Mesenchymal stem cell (in vitro differentiated cells and primary cell): ENCODE results near the gene CHEK1.

ENCODE experiments used
- DNase-seq: peaks from one replicate; pipeline ENCODE4 v3.0.0-alpha.2; 2013
- H2AFZ ChIP-seq: one replicate; pipeline ENCODE4 v1.6.1; 2013; ENCODE audit warnings: low read depth, mild to moderate bottlenecking, control low read depth, inconsistent platforms, low read length, moderate library complexity
- H2AK5ac ChIP-seq: 2 replicates; pipeline ENCODE4 v1.6.1; 2013; ENCODE audit warnings: low read length, moderate library complexity, mild to moderate bottlenecking, inconsistent platforms; ENCODE audit not compliant: severe bottlenecking
- H2BK120ac ChIP-seq: one replicate; pipeline ENCODE4 v1.6.1; 2013; ENCODE audit warnings: low read depth, mild to moderate bottlenecking, inconsistent platforms, low read length, moderate library complexity
- H2BK12ac ChIP-seq, 2 experiments: one replicate each; pipeline ENCODE4 v1.6.1; 2013; ENCODE audit warnings: inconsistent platforms in 2 of 2, low read length in 2 of 2, mild to moderate bottlenecking in 2 of 2, moderate library complexity in 2 of 2, control low read depth in 1 of 2
- H2BK15ac ChIP-seq: one replicate; pipeline ENCODE4 v1.6.1; 2013; ENCODE audit warnings: mild to moderate bottlenecking, low read depth, inconsistent platforms; ENCODE audit not compliant: poor library complexity, severe bottlenecking
- H2BK5ac ChIP-seq: 2 replicates; pipeline ENCODE4 v1.6.1; 2013; ENCODE audit warnings: low read depth, mild to moderate bottlenecking, low read length, control low read depth, inconsistent platforms; ENCODE audit not compliant: poor library complexity, severe bottlenecking
- H3K14ac ChIP-seq, 2 experiments: one replicate each; pipeline ENCODE4 v1.6.1; 2013; ENCODE audit warnings: inconsistent platforms in 2 of 2, low read length in 2 of 2, control low read depth in 1 of 2, mild to moderate bottlenecking in 1 of 2, moderate library complexity in 1 of 2
- H3K18ac ChIP-seq, 2 experiments: one replicate each; pipeline ENCODE4 v1.6.1; 2013; ENCODE audit warnings: inconsistent platforms in 2 of 2, low read length in 2 of 2, control low read depth in 1 of 2, low read depth in 1 of 2, mild to moderate bottlenecking in 1 of 2
- H3K23ac ChIP-seq, 2 experiments: one replicate each; pipeline ENCODE4 v1.6.1; 2013; ENCODE audit warnings: inconsistent platforms in 2 of 2, low read length in 2 of 2, mild to moderate bottlenecking in 2 of 2, moderate library complexity in 2 of 2, control low read depth in 1 of 2
- H3K27ac ChIP-seq: 2 replicates; pipeline ENCODE4 v1.5.1; 2013; ENCODE audit warnings: mild to moderate bottlenecking, moderate library complexity, low read length, control low read depth, inconsistent platforms; ENCODE audit not compliant: poor library complexity, severe bottlenecking
- H3K27me3 ChIP-seq, 2 experiments: 2 replicates each; pipeline versions ENCODE4 v1.6.1 to v1.7.0; 2013; ENCODE audit warnings: low read length in 2 of 2, mild to moderate bottlenecking in 2 of 2, moderate library complexity in 2 of 2, control low read depth in 1 of 2, inconsistent platforms in 1 of 2; ENCODE audit not compliant: control insufficient read depth in 1 of 2, insufficient read depth in 1 of 2
- H3K36me3 ChIP-seq, 2 experiments: 2 replicates each; pipeline versions ENCODE4 v1.6.1 to v1.7.0; 2013; ENCODE audit warnings: low read length in 2 of 2, control low read depth in 1 of 2, inconsistent platforms in 1 of 2, low read depth in 1 of 2, mild to moderate bottlenecking in 1 of 2; ENCODE audit not compliant: insufficient read depth in 2 of 2, control insufficient read depth in 1 of 2
- H3K4ac ChIP-seq, 2 experiments: one replicate each; pipeline ENCODE4 v1.6.1; 2013; ENCODE audit warnings: inconsistent platforms in 2 of 2, low read length in 2 of 2, mild to moderate bottlenecking in 2 of 2, moderate library complexity in 2 of 2, control low read depth in 1 of 2, low read depth in 1 of 2
- H3K4me1 ChIP-seq: 2 replicates; pipeline ENCODE4 v1.6.1; 2013; ENCODE audit warnings: low read depth, low read length, control low read depth; ENCODE audit not compliant: control insufficient read depth, insufficient read depth
- H3K4me2 ChIP-seq: 2 replicates; pipeline ENCODE4 v1.6.1; 2013; ENCODE audit warnings: low read length, mild to moderate bottlenecking, inconsistent platforms; ENCODE audit not compliant: poor library complexity, severe bottlenecking
- H3K4me3 ChIP-seq, 2 experiments: 2 replicates each; pipeline versions ENCODE4 v1.5.1 to v1.7.0; 2013; ENCODE audit warnings: low read length in 2 of 2, mild to moderate bottlenecking in 2 of 2, control low read depth in 1 of 2, low read depth in 1 of 2; ENCODE audit not compliant: insufficient read depth in 1 of 2
- H3K79me1 ChIP-seq: replicated peaks from 2 replicates; pipeline ENCODE4 v1.6.1; 2013; ENCODE audit warnings: mild to moderate bottlenecking, control low read depth, low read length, inconsistent platforms; ENCODE audit not compliant: poor library complexity, severe bottlenecking
- H3K9ac ChIP-seq: 2 replicates; pipeline ENCODE4 v1.7.0; 2013; ENCODE audit warnings: mild to moderate bottlenecking, low read length, moderate library complexity
- H3K9me3 ChIP-seq: 2 replicates; pipeline ENCODE4 v1.7.0; 2013; ENCODE audit warnings: mild to moderate bottlenecking, low read length; ENCODE audit not compliant: control insufficient read depth
- H4K8ac ChIP-seq: one replicate; pipeline ENCODE4 v1.6.1; 2013; ENCODE audit warnings: inconsistent platforms, mild to moderate bottlenecking, low read length, moderate library complexity
- H4K91ac ChIP-seq: one replicate; pipeline ENCODE4 v1.6.1; 2013; ENCODE audit warnings: mild to moderate bottlenecking, low read length, inconsistent platforms
- WGBS: methylation state at CpG from one replicate; pipeline ENCODE4 v1.1.7; 2013; ENCODE audit warnings: mixed read lengths; 5-methylcytosine and 5-hydroxymethylcytosine counted together

Gene CHEK1

DNA sequence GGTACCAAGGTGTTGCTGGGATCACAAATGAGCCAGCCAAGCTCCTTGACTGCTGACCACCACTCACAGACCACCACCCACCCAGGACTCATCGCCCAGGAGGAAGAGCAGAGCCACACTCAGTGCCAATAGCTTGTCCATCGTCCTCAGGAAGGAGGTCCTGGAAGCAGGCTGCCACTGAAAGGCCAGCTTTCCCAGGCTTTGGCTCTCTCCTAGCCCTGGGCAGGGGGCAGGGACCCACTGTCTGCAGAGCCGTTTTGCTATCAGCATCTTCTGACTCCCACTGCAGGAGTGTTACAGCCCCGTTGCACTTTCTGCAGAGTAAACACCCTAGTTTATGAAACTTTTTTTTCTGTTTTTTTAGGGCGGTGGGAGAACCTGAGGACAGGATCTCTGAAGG lies 67.9 kb downstream of the CHEK1 start:
- H3K23ac ChIP-seq = no peak overlapping the region
- H3K27ac ChIP-seq = no peak overlapping the region
- no peak for DNase-seq
- no peak overlapping the region for H3K18ac ChIP-seq
- H2BK120ac ChIP-seq = no peak overlapping the region
- no peak overlapping the region for H2BK12ac ChIP-seq
- no peak overlapping the region for H2AK5ac ChIP-seq
- H3K14ac ChIP-seq = no peak overlapping the region
- H4K91ac ChIP-seq = no peak overlapping the region
- no peak overlapping the region for H3K4ac ChIP-seq
- H3K36me3 ChIP-seq = no peaks in the 10 kb centered on the region
- no peak overlapping the region for H3K9ac ChIP-seq
- no peak overlapping the region for H2AFZ ChIP-seq
- no peak overlapping the region for H3K4me2 ChIP-seq
- no peaks in the 10 kb centered on the region for H3K4me1 ChIP-seq
- H3K27me3 ChIP-seq = no peaks in the 10 kb centered on the region
- H3K79me1 ChIP-seq = no peaks in the 10 kb centered on the region
- no peak overlapping the region for H2BK15ac ChIP-seq
- H4K8ac ChIP-seq = no peak overlapping the region
- no peak overlapping the region for H3K4me3 ChIP-seq
- H2BK5ac ChIP-seq = no peak overlapping the region
- WGBS = 84% methylated on average over 4 of the region's 5 CpGs
- H3K9me3 ChIP-seq = no peaks in the 10 kb centered on the region

DNA sequence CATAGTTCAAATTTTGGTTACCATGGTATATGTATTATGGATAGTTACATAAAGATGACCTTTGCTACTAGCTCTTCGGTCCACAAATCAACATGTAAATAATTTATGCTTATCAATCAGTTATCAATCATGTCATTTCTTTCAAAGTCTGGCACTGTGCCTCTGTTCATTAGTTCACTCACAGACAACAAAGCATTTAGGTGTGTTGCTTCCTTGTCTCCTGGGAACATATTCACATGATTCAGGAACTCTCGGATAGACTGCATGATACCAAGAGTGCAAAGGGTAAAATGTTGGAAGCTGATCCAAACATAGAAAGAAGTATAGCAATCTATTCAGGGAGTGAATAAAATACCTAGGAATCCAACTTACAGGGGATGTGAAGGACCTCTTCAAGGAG lies 70.0 kb downstream of the CHEK1 start:
- Histone ChIP-seq H2BK120ac (no peak overlapping the region), H3K4me1 (no peaks in the 10 kb centered on the region), H3K4me2 (no peak overlapping the region), H4K91ac (no peak overlapping the region), H3K9me3 (peaks cover 2% of the 10 kb centered on the region), H3K4me3 (no peak overlapping the region), H2AFZ (no peak overlapping the region), H4K8ac (no peak overlapping the region), H2BK12ac (no peak overlapping the region), H2AK5ac (no peak overlapping the region), H3K14ac (no peak overlapping the region), H3K79me1 (no peaks in the 10 kb centered on the region), H3K36me3 (no peaks in the 10 kb centered on the region), H3K9ac (no peak overlapping the region), H2BK15ac (no peak overlapping the region), H3K27me3 (peaks cover 0 to 2% of the 10 kb centered on the region in 2 experiments), H3K4ac (no peak overlapping the region), H3K23ac (no peak overlapping the region), H3K27ac (no peak overlapping the region), H2BK5ac (no peak overlapping the region), H3K18ac (no peak overlapping the region)
- no peak for DNase-seq
- WGBS = 69% methylated on average over 1 of the region's 2 CpGs

DNA sequence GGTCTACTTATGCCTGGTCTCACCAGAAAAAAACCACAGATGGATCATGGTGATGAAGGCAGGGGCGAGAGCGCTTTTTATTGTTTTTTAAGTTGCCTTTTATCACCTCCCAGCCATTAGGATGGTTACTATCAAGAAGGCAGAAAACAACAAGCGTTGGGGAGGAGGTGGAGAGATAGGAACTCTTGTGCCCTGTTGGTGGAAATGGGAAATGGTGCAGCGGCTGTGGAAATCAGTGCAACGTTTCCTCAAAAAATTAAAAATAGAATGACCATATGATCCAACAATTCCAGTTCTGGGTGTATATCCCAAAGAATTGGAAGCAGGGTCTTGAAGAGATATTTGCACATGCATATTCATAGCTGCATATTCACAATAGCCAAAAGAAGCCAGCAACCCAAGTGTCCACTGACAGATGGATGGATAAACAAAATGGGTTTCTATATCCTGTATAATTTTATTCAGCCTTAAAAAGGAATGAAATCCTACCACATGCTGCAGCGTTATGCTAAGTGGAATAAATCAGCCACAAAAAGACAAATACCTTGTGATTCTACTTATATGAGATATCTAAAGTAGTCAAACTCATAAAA lies 76.2 kb downstream of the CHEK1 start:
- H3K9me3 ChIP-seq = peaks cover 2% of the 10 kb centered on the region
- H4K91ac ChIP-seq = no peak overlapping the region
- no peak for DNase-seq
- H3K23ac ChIP-seq = no peak overlapping the region
- no peak overlapping the region for H2AFZ ChIP-seq
- H3K27me3 ChIP-seq = peaks cover 0 to 3% of the 10 kb centered on the region in 2 experiments
- H2AK5ac ChIP-seq = no peak overlapping the region
- H3K14ac ChIP-seq = no peak overlapping the region
- no peak overlapping the region for H3K18ac ChIP-seq
- H2BK12ac ChIP-seq = no peak overlapping the region
- H3K79me1 ChIP-seq = no peaks in the 10 kb centered on the region
- H4K8ac ChIP-seq = no peak overlapping the region
- WGBS = 84% methylated on average over 3 of the region's 6 CpGs
- H2BK15ac ChIP-seq = no peak overlapping the region
- peaks cover 4% of the 10 kb centered on the region for H3K4me1 ChIP-seq
- no peak overlapping the region for H3K4me3 ChIP-seq
- no peak overlapping the region for H3K27ac ChIP-seq
- H2BK120ac ChIP-seq = no peak overlapping the region
- H3K4ac ChIP-seq = no peak overlapping the region
- H3K36me3 ChIP-seq = no peaks in the 10 kb centered on the region
- H3K4me2 ChIP-seq = no peak overlapping the region
- no peak overlapping the region for H2BK5ac ChIP-seq
- H3K9ac ChIP-seq = no peak overlapping the region

DNA sequence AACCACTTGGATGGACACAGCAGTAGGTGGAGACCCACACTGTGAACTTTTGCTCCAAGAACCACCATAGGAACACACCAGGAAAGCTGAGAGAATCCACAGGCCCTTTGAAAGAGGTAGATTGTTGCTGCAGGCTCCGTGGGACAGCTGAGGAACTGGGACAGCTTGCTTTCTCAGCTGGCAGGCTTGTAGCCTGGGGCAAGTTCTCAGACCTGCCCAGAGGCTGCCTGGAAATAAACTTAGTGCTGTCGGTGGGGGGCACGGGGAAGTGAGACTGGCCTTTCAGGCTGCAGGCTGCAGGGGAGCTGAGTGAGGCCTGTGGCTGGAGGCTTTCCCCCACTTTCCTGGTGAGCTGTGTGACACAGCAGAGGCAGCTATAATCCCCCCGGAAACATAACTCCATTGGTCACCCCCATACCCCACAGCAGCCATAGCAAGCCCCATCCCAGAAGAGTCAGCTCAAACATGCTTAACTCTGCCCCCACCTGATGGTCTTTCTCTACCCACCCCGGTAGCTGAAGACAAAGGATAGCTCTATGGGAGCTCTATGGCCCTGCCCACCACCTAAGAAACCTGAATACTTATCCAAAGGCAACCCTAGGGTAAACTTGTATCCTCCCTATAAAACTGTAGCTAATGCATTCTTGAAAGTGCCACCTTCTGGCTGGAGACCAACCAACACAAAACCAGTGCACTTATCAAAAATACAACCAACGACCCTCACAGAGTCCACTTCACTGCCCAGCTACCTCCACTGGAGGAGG lies 77.1 kb downstream of the CHEK1 start:
- Histone ChIP-seq H3K23ac (no peak overlapping the region), H3K4me2 (no peak overlapping the region), H3K79me1 (no peaks in the 10 kb centered on the region), H3K9me3 (peaks cover 2% of the 10 kb centered on the region), H3K18ac (no peak overlapping the region), H4K91ac (no peak overlapping the region), H3K4ac (no peak overlapping the region), H3K27me3 (peaks cover 0 to 3% of the 10 kb centered on the region in 2 experiments), H2AFZ (no peak overlapping the region), H3K9ac (no peak overlapping the region), H2BK12ac (no peak overlapping the region), H3K14ac (no peak overlapping the region), H3K36me3 (no peaks in the 10 kb centered on the region), H2AK5ac (no peak overlapping the region), H2BK120ac (no peak overlapping the region), H2BK15ac (no peak overlapping the region), H3K27ac (no peak overlapping the region), H3K4me1 (peaks cover 4% of the 10 kb centered on the region), H3K4me3 (no peak overlapping the region), H4K8ac (no peak overlapping the region), H2BK5ac (no peak overlapping the region)
- WGBS = 46% methylated on average over 6 of the region's 6 CpGs
- DNase-seq = no peak
